ENCODE results near the gene ADAMTSL1.

Gene ADAMTSL1

DNA sequence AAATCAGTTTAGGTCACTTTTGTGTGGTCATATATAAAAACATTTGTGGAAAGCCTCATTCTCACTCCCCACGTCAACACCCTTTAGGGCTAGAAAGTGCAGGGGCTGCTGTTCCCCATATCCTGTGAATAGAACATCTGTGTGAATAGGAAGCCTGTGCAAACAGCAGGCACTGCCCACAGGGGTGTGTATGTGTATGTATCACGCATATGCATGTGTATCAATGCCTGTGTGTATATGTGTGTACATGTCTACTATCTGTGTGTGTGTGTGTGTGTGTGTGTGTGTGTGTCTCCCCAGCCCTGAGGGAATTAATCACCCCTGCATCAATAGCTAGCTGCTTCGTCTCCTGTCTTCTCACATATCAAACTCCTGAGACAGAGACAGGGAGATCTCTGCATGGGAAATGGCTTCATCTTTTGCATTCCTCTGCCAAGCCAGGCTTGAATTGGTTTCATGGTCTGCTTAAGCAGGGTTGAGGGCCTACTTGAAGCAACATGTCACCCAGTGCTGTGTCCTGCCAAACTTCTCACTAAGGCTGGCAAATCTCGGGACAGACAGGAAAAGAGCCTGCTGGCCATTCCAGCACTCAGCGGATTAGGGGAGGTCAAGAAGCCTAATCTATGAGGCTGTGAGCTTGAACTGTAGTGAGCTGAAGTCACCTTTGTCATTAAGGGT lies 265.8 kb downstream of the ADAMTSL1 start:
- in situ Hi-C loops (cut with MboI; ENCODE audit: low sequenced_read_pairs, unreplicated experiment) = no loop called here
- TF ChIP-seq, protein P1, sequence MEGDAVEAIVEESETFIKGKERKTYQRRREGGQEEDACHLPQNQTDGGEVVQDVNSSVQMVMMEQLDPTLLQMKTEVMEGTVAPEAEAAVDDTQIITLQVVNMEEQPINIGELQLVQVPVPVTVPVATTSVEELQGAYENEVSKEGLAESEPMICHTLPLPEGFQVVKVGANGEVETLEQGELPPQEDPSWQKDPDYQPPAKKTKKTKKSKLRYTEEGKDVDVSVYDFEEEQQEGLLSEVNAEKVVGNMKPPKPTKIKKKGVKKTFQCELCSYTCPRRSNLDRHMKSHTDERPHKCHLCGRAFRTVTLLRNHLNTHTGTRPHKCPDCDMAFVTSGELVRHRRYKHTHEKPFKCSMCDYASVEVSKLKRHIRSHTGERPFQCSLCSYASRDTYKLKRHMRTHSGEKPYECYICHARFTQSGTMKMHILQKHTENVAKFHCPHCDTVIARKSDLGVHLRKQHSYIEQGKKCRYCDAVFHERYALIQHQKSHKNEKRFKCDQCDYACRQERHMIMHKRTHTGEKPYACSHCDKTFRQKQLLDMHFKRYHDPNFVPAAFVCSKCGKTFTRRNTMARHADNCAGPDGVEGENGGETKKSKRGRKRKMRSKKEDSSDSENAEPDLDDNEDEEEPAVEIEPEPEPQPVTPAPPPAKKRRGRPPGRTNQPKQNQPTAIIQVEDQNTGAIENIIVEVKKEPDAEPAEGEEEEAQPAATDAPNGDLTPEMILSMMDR (IDR thresholded peaks at IDR 0.05; ENCODE audit: borderline replicate concordance, control extremely low read depth, extremely low read depth, insufficient read depth, missing control alignments) = no peak
- no peak for DNase-seq (ENCODE audit: low spot score)

DNA sequence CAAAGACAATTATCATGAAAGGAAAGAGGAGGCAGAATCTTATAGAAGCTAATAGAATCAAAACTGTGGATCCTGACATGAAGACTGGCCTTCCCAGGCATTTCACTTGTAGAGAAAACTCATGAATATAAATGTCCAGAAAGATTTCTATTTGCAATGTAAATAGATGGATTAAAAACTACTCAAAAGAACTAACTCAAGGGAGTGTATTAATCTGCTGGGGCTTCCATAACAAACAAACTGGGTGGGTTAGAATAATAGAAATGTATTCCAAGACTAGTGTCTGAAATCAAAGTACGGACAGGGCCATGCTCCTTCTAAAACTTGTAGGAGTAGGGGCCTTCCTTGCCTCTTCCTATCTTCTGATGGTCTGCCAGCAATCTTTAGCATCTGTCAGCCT lies 267.4 kb downstream of the ADAMTSL1 start:
- in situ Hi-C loops (cut with MboI; ENCODE audit: low sequenced_read_pairs, unreplicated experiment) = no loop called here
- DNase-seq (ENCODE audit: low spot score) = no peak
- TF ChIP-seq, protein P1 (IDR thresholded peaks at IDR 0.05; ENCODE audit: borderline replicate concordance, control extremely low read depth, extremely low read depth, insufficient read depth, missing control alignments) = no peak

DNA sequence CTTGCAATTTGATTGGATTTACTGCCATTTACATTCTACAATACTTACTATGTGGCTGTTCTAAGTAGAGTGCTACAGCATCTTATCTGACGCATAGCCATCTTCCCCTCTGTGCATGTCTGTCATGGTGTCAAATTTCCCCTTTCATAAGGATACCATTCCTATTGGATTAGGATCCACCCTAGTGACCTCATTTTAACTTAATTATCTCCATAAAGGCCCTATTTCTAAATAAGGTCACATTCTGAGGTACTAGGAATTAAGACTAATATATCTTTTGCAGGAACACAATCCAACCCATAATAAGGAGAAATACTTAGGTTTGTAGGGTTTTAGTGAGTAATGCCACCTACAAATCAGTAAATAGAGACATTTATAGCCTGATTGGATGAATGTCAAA lies 268.0 kb downstream of the ADAMTSL1 start:
- TF ChIP-seq, protein P1 (IDR thresholded peaks at IDR 0.05; ENCODE audit: borderline replicate concordance, control extremely low read depth, extremely low read depth, insufficient read depth, missing control alignments) = no peak
- no peak for DNase-seq (ENCODE audit: low spot score)
- in situ Hi-C loops (cut with MboI; ENCODE audit: low sequenced_read_pairs, unreplicated experiment) = no loop called here

DNA sequence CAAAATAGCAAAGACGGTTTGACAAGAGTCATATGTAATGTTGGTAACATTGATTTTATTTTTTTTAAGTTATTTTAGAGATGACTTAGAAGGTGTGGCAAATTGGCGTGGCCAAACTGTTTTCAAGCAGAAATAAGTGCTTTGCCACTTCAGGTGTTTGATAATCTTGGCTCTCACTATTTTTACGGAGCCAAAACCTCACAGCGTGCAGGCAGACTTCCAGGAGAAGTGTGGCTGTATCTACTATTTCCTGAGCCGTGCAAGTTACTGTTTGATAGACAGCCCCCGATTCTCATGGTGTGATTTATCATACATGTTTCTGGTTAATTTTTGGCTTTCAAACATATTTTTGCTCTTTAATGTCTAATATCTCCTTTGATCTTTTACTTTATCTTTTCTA lies 269.5 kb downstream of the ADAMTSL1 start:
- in situ Hi-C loops (cut with MboI; ENCODE audit: low sequenced_read_pairs, unreplicated experiment) = no loop called here

DNA sequence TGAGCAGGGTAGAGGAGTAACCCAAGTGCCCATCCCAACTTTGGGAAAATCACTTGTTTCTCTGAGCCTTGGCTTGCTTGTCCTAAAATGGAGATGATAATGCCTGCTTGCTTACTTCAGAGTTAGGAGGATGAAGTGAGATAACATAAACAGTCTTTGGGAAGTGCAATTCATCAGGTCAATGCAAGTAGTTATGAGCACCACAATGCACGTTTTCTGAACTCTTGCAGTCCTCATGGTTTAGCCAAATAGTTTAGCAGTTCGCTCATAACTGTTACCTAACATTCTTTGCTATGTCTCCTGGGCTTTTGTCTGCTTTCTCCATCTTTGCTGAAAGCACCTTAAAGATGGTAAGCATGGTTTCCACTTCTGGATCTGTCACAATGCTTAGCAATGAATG lies 270.0 kb downstream of the ADAMTSL1 start:
- in situ Hi-C loops (cut with MboI; ENCODE audit: low sequenced_read_pairs, unreplicated experiment) = no loop called here
- DNase-seq (ENCODE audit: low spot score) = no peak
- TF ChIP-seq, protein P1 (IDR thresholded peaks at IDR 0.05; ENCODE audit: borderline replicate concordance, control extremely low read depth, extremely low read depth, insufficient read depth, missing control alignments) = no peak

More for the DNA sequence above, 269.5 kb downstream of the ADAMTSL1 start:
- no peak for DNase-seq (ENCODE audit: low spot score)
- TF ChIP-seq, protein P1 (IDR thresholded peaks at IDR 0.05; ENCODE audit: borderline replicate concordance, control extremely low read depth, extremely low read depth, insufficient read depth, missing control alignments) = no peak

DNA sequence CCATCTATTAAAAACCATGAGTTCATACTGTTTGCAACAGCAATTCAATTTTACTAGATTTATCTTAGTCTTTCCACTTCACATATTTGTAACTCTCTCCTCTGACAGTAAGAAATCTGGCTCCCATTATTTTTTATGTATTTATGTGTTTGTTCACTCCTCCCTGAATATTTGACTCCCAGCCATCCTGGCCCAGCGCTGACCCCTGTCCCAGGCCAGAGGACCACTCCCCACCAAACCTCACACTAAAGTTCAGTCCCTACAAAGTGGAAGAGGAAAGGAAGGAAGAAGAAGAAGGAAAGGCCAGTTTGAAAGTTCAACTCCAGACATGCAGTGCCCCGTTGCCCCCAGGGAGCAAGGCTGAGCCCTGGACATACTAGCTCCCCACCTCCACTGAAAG lies 271.8 kb downstream of the ADAMTSL1 start:
- no peak for DNase-seq (ENCODE audit: low spot score)
- in situ Hi-C loops (cut with MboI; ENCODE audit: low sequenced_read_pairs, unreplicated experiment) = no loop called here
- TF ChIP-seq, protein P1 (IDR thresholded peaks at IDR 0.05; ENCODE audit: borderline replicate concordance, control extremely low read depth, extremely low read depth, insufficient read depth, missing control alignments) = no peak
